PC-3 (cell line): ENCODE data around the gene CCRL2. TPM values are rescaled to one million over a fixed set of nuclear protein-coding genes. Genes with fewer than 3 reads are reported as not detected.

Experiments used
- ATAC-seq: fragments of 200-7000 bp; cut with Tn5 transposase; 2 replicates; pipeline ENCODE4 v1.9.1; 2020; ENCODE audit warnings: mild to moderate bottlenecking, moderate library complexity
- BruUV-seq: library from RNA; stranded (reverse); fragments of 400-500 nt; replicated peaks from 2 replicates; lab custom pipeline; 2021; lab: Mats Ljungman, UMichigan
- CTCF ChIA-PET: fragments of 300-600 bp; sonication (Branson Sonifier 250); formaldehyde crosslinking; loops from one replicate; lab custom pipeline; 2022; ENCODE audit warnings: antibody characterized with exemption; lab: Charles Lee
- POLR2A ChIA-PET: fragments of 300-600 bp; sonication (Branson Sonifier 250); formaldehyde crosslinking; loops from one replicate; lab custom pipeline; 2022; ENCODE audit warnings: antibody characterized with exemption; ENCODE audit not compliant: unreplicated experiment; lab: Charles Lee
- DNase-seq: peaks from one replicate; pipeline ENCODE4 v3.0.0-alpha.2; 2015
- H2AFZ ChIP-seq: fragments of 300-600 bp; sonication (generic); 2 replicates; pipeline ENCODE4 v1.6.0; 2016; ENCODE audit warnings: antibody characterized with exemption, low read length
- H3F3A ChIP-seq: fragments of 300-600 bp; sonication (generic); one replicate; pipeline ENCODE4 v1.6.0; 2017; ENCODE audit warnings: antibody characterized with exemption, low read length, control low read depth, mild to moderate bottlenecking; ENCODE audit not compliant: unreplicated experiment
- H3K27ac ChIP-seq: fragments of 300-600 bp; sonication (generic); 2 replicates; pipeline ENCODE4 v1.5.1; 2016; ENCODE audit warnings: mild to moderate bottlenecking, low read length
- H3K27me3 ChIP-seq: fragments of 300-600 bp; sonication (generic); 2 replicates; pipeline ENCODE4 v1.6.1; 2016; ENCODE audit warnings: low read length, mixed read lengths
- H3K36me3 ChIP-seq: fragments of 300-600 bp; sonication (generic); 2 replicates; pipeline ENCODE4 v1.6.1; 2016; ENCODE audit warnings: low read depth, mixed run types, low read length, mixed read lengths
- H3K4me1 ChIP-seq: fragments of 300-600 bp; sonication (generic); 2 replicates; pipeline ENCODE4 v1.5.1; 2016; ENCODE audit warnings: low read length; ENCODE audit not compliant: insufficient read depth
- H3K4me2 ChIP-seq: fragments of 300-600 bp; sonication (generic); 2 replicates; pipeline ENCODE4 v1.6.0; 2016; ENCODE audit warnings: low read length
- H3K4me3 ChIP-seq: fragments of 300-600 bp; sonication (generic); 2 replicates; pipeline ENCODE4 v1.5.1; 2016; ENCODE audit warnings: mild to moderate bottlenecking, low read length, mixed read lengths
- H3K79me2 ChIP-seq: fragments of 300-600 bp; sonication (generic); 2 replicates; pipeline ENCODE4 v1.6.1; 2017; ENCODE audit warnings: low read length, mixed read lengths
- H3K9ac ChIP-seq: fragments of 300-600 bp; sonication (generic); 2 replicates; pipeline ENCODE4 v1.6.0; 2016; ENCODE audit warnings: mild to moderate bottlenecking, low read length
- H3K9me2 ChIP-seq: fragments of 300-600 bp; sonication (generic); replicated peaks from 2 replicates; pipeline ENCODE4 v1.6.1; 2016; ENCODE audit warnings: mixed run types, low read length, mixed read lengths
- H3K9me3 ChIP-seq: fragments of 300-600 bp; sonication (generic); 2 replicates; pipeline ENCODE4 v1.6.1; 2016; ENCODE audit warnings: low read length, mixed read lengths
- H4K20me1 ChIP-seq: fragments of 300-600 bp; sonication (generic); 2 replicates; pipeline ENCODE4 v1.6.1; 2016; ENCODE audit warnings: low read length, mixed read lengths
- EZH2 ChIP-seq: fragments of 300-600 bp; sonication (generic); IDR thresholded peaks from one replicate; pipeline ENCODE4 v1.6.1; 2017; ENCODE audit warnings: antibody characterized with exemption, mild to moderate bottlenecking, low read length; ENCODE audit not compliant: unreplicated experiment
- EZH2phosphoT487 ChIP-seq: fragments of 300-600 bp; sonication (generic); IDR thresholded peaks from 2 replicates; pipeline ENCODE4 v1.6.1; 2018; ENCODE audit warnings: mild to moderate bottlenecking, antibody characterized with exemption, low read length, borderline replicate concordance
- intact Hi-C: fragments of 100-400 bp; cut with micrococcal nuclease; formaldehyde crosslinking; loops from 2 replicates; pipeline ENCODE4 v1.9.0; 2023
- total RNA-seq: library from RNA; depleted of rRNA; stranded (reverse); fragments of >200 nt; gene quantifications from 2 replicates; pipeline ENCODE4 v1.2.3, GENCODE V29; 2014
- TF ChIP-seq, protein P1 (sequence below): fragments of 300-600 bp; sonication (generic); conservative IDR thresholded peaks from 2 replicates; pipeline ENCODE4 v1.5.1; 2017; ENCODE audit warnings: antibody characterized with exemption, low read depth, mild to moderate bottlenecking, low read length

CCRL2 gene
- total RNA-seq, 1 experiment from 2014 or later, result 5.5 TPM

- intact Hi-C loops, result no loop called here
- Histone ChIP-seq H3K9ac (no peak overlapping the region), H2AFZ (no peak overlapping the region), H3K36me3 (no peaks in the 10 kb centered on the region), H3F3A (no peaks in the 10 kb centered on the region), H3K27me3 (no peaks in the 10 kb centered on the region), H4K20me1 (no peaks in the 10 kb centered on the region), H3K9me2 (no peaks in the 10 kb centered on the region), H3K79me2 (no peaks in the 10 kb centered on the region), H3K27ac (no peak overlapping the region), H3K4me3 (no peak overlapping the region), H3K4me1 (peaks cover 11% of the 10 kb centered on the region), H3K9me3 (no peaks in the 10 kb centered on the region), H3K4me2 (no peak overlapping the region)
- BruUV-seq, result no TSS peak
- DNase-seq (no peak), ATAC-seq (no peak)
- ChIA-PET CTCF (no interaction called here), POLR2A (no interaction called here)
- TF ChIP-seq, protein P1, sequence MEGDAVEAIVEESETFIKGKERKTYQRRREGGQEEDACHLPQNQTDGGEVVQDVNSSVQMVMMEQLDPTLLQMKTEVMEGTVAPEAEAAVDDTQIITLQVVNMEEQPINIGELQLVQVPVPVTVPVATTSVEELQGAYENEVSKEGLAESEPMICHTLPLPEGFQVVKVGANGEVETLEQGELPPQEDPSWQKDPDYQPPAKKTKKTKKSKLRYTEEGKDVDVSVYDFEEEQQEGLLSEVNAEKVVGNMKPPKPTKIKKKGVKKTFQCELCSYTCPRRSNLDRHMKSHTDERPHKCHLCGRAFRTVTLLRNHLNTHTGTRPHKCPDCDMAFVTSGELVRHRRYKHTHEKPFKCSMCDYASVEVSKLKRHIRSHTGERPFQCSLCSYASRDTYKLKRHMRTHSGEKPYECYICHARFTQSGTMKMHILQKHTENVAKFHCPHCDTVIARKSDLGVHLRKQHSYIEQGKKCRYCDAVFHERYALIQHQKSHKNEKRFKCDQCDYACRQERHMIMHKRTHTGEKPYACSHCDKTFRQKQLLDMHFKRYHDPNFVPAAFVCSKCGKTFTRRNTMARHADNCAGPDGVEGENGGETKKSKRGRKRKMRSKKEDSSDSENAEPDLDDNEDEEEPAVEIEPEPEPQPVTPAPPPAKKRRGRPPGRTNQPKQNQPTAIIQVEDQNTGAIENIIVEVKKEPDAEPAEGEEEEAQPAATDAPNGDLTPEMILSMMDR, result no peak
- TF ChIP-seq EZH2phosphoT487 (no peak), EZH2 (no peak)
Measured at GRCh38 chr3:46416811-46417510, 9.9 kb downstream of the CCRL2 start.

DNA sequence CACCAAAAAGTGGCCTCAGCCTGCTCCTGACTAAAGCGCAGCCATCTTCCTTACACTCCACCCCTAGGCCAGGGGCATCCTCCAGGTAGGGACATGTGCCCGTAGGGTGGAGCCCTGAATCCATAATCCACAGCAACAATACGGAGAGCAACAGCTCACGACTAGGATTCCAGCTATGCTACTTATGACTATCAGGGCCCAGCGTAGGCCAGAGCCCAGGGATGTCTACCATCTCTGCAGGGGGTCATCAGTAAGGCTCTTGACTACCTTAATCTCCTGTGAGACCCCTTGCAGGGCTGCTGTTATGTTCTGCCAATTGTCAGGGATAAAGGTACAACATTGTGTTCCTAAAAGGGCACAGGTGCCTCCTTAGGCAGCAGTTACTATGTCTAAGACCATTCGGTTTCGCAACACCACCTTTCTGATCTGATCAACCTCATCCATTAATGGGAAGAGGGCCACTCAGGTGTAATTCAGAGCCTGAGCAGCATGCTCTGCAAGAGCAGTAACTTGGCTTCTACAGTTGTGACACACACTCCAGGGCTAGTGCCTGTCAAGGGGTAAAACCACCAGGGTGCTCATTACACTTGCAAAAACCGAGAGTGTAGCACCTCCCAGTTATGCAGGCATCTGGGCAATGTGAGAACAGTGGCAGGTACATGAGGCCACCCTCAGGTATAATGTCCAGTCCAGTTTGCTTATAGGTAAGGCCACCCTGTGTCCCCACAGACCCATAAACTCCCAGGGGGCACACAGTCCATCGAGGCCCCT is 11.0 kb downstream of the CCRL2 start:
- no peaks in the 10 kb centered on the region for H3K36me3 ChIP-seq
- ATAC-seq, result no peak
- no peak for DNase-seq
- intact Hi-C loops, result no loop called here
- H4K20me1 ChIP-seq, result no peaks in the 10 kb centered on the region
- no peaks in the 10 kb centered on the region for H3K9me3 ChIP-seq
- H3K79me2 ChIP-seq, result no peaks in the 10 kb centered on the region
- H3K9ac ChIP-seq, result no peak overlapping the region
- H3K4me2 ChIP-seq, result no peak overlapping the region
- no peak overlapping the region for H2AFZ ChIP-seq
- no peaks in the 10 kb centered on the region for H3F3A ChIP-seq
- no TSS peak for BruUV-seq
- TF ChIP-seq EZH2phosphoT487, result no peak
- no peaks in the 10 kb centered on the region for H3K9me2 ChIP-seq
- POLR2A ChIA-PET, result no interaction called here
- H3K27ac ChIP-seq, result no peak overlapping the region
- peaks cover 15% of the 10 kb centered on the region for H3K4me1 ChIP-seq
- H3K4me3 ChIP-seq, result no peak overlapping the region
- CTCF ChIA-PET, result no interaction called here
- no peaks in the 10 kb centered on the region for H3K27me3 ChIP-seq

GRCh38 chr3:46419816-46420215 is 12.8 kb downstream of the CCRL2 start:
- POLR2A ChIA-PET, result no interaction called here
- BruUV-seq, result no TSS peak

More at GRCh38 chr3:46419816-46420215, 12.8 kb downstream of the CCRL2 start:
- Histone ChIP-seq H3F3A (no peaks in the 10 kb centered on the region), H3K9me3 (no peaks in the 10 kb centered on the region), H2AFZ (no peak overlapping the region), H3K79me2 (no peaks in the 10 kb centered on the region), H3K4me3 (no peak overlapping the region), H3K4me2 (no peak overlapping the region), H3K27ac (no peak overlapping the region), H3K36me3 (no peaks in the 10 kb centered on the region), H3K9ac (no peak overlapping the region), H3K9me2 (no peaks in the 10 kb centered on the region), H4K20me1 (no peaks in the 10 kb centered on the region), H3K27me3 (no peaks in the 10 kb centered on the region), H3K4me1 (peaks cover 22% of the 10 kb centered on the region)
- intact Hi-C loops, result no loop called here
- no peak for DNase-seq
- no peak for ATAC-seq
- CTCF ChIA-PET, result no interaction called here
- TF ChIP-seq EZH2 (no peak), EZH2phosphoT487 (no peak)
- TF ChIP-seq, protein P1, result no peak
